Muscle of arm (tissue), 12 donors: Measurements from ENCODE around the gene KCNQ1. TPM values are rescaled to one million over a fixed set of nuclear protein-coding genes. Genes with fewer than 3 reads are reported as not detected.

Experiments
- DNase-seq: peaks from one replicate; pipeline ENCODE4 v3.0.0-alpha.2; 2013
- polyA plus RNA-seq, 12 donors: library from polyadenylated mRNA; unstranded; fragments of 120-200 nt; gene quantifications; one replicate each; pipeline ENCODE4 v1.2.1, GENCODE V29; 2013; ENCODE audit not compliant: insufficient read length in 12 of 12

Gene KCNQ1
- polyA plus RNA-seq, 12 donors: 1.3 to 2.5 (median 2.0) TPM; not detected in 2

DNA sequence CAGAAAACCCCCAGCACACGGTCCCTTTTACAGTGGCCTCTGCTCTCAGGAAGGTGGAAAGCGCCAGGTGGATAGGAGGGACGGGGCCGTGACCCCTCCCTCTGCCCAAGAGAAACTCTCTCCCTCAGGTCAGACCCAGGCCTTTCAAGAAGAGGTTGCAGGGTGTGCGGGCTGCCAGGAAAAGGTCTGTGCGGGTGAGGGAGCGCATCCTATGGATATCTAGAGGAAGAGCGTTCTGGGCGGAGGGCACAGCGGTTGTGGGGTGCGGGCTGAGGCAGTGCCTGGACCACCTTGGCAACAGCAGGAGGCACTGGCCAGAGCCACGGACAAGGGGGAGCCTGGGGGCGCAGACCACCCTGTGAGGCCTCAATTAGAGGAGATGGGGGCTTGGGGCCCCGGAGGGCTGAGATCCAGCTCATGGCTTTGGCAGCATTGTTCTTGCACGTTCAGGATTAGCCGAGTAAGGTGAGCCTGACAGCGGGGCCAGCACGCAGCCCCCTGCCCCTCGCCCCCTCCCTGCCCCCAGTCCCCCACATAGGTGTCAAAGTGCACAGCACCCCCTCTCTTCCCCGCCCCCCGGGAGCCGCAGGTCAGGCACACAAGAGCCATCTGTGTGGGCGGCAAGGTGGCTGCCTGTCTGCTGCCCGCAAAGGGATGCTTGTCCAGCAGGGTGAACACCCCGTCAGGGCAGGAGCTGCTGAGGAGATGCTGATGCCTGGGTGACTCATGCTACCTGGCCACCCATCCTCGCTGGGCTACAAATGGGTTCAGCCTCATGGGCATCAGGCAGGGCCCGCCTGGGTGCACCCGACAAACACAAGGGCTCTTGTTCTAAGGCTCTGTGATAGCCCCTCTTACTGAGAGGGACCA lies 347.8 kb downstream of the KCNQ1 start:
- DNase-seq: no peak

DNA sequence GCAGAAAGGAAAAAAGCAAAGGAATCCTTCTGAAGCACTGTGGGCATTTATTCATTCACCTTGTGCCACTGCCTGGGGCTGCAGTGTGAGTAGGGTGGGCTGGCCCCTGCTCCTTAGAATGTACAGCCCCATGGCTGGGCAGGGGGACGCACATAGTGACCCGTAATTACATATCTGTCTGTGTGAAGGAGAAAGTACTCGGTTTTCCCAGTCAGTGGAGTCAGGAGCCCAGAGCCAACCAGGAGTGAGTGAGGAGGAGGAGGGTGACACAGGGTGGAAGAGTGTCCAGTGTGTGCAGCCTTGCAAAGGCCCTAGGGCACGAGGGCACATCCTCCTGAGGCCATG lies 348.9 kb downstream of the KCNQ1 start:
- no peak for DNase-seq

DNA sequence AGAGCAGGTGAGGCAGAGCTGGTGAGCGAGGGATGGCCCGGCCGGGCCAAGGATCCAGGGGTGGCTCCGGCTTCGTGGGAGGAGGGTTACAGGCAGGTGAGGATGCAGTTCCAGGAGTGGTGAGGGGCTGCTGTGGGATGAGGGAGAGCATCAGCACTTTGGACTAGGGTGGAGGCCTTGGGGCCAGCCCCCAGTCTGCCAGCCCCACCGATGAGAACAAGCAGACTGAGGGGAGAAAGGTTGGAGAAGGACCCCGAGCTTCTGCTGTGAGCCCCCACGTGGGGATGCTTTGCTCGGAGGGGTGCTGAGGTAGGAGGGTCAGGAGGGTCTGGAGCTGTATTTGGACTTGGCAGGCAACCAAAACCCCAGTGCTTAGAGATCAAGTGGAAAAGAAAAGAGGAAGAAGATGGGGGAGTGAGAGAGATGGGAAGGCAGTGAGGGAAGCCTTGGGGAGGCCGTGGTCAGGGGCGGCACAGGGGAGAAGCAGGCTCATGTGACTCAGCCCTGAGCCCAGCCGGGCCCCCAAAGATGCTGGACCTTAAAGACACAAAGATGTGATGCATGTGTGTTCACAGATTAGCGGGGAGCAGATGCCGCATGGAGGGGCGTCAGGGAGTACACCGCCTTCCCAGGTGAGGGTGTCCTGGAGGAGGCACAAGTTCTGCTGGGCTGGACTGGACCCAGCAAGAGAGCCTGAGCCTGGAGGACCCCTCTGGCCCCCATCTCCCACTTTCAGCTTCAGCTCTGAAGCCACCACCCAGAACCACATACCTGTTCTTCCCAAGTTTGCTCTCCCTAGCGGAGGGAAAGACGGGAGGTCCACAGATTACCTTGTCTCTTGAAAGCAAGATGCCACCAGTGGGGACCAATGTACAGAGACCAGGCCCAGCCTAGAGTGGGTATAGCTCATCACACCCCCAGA lies 349.5 kb downstream of the KCNQ1 start:
- no peak for DNase-seq

DNA sequence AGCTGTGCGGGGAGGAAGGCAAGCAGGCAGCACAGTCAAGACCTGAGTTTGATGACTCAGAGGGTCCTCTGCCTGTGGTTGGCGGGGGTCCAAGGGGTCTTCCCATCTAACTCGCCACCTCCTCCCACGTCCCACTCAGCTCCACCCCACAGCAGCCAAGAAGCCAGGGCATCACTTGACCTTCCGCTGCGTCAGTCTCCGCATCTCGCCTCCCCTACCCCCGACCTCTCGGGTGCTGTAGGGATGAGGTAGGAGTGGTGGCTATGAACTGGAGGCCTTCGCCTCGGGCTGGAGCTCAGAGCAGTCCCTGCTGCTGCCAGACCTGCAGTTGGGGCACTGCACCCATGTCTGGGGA lies 350.1 kb downstream of the KCNQ1 start:
- no peak for DNase-seq

GRCh38 chr11:2795491-2795991 lies 350.7 kb downstream of the KCNQ1 start:
- no peak for DNase-seq

GRCh38 chr11:2796091-2796490 lies 351.3 kb downstream of the KCNQ1 start:
- DNase-seq: no peak

GRCh38 chr11:2796508-2797113 lies 351.8 kb downstream of the KCNQ1 start:
- DNase-seq: no peak

GRCh38 chr11:2797121-2797711 lies 352.4 kb downstream of the KCNQ1 start:
- DNase-seq: no peak

DNA sequence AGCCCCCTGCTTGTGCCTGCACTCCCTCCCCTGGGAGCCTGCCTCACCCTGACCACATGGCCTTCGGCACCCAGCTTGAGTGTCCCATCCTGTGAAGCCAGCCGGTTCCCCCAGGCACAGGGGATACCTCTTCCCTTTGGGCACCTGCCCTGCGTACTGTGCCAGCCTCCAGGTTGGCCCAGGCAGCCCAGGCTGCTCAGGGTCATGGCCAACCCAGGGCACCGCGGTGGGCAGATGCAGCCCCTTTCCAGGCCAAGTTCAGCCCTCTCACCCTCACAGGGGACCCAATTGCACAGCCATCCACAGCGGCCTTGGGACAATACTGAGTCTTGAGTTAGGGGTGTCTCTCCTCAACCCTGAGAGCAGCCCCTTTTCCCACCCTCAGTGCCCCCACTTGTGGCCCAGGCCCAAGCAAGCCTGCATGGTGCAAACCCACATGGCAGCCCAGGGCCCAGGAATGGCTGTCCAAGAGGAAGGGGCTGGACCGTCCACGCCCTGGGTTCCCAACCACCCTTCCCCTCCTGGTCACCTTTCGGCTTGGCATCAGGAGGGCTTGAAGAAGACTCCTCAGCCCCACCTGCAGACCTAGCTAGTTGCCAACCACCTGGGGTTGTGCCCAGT lies 353.0 kb downstream of the KCNQ1 start:
- no peak for DNase-seq

DNA sequence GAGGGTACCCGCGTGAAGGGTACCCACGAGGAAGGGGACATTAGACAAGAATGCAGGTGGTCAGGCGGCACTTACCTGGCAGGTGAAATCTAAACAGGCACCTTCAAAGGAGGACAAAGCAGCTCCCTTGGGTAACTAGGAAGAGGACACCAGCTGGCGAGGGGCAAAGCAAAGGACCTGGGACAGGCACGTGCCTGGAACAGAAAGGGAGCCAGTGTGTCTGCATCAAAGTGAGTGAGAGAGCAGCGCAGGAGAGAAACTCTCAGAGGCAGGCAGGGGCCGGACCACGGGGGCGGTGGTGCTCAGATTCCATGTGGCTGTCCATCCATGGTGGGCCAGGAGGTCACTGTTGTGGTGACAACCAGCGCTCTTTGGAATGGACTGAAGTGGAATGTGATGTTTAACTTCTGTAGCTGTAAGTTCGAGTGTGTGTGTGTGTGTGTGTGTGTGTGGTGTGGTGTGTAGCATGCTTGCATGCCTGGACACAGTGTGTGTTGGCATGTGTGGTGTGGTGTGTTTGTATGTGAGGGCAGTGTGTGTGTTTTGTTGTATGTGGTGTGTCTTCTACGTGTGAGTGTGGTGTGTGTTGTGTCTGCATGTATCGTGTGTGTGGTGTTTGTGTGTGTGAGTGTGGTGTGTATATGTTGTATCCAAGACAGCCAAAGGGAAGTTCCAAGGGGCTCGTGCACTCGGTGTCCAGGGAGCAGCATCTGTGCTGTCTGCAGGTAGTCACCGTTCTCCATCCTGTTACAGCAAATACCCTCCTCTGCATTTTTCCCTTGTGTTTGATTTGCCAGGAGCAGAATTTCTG lies 354.3 kb downstream of the KCNQ1 start:
- no peak for DNase-seq

GRCh38 chr11:2799881-2800654 lies 355.3 kb downstream of the KCNQ1 start:
- DNase-seq: no peak

- no peak for DNase-seq
These were observed 356.1 kb downstream of the KCNQ1 start for GRCh38 chr11:2800655-2801531.

GRCh38 chr11:2801711-2802388 lies 357.0 kb downstream of the KCNQ1 start:
- no peak for DNase-seq

GRCh38 chr11:2802389-2803185 lies 357.8 kb downstream of the KCNQ1 start:
- DNase-seq: no peak

DNA sequence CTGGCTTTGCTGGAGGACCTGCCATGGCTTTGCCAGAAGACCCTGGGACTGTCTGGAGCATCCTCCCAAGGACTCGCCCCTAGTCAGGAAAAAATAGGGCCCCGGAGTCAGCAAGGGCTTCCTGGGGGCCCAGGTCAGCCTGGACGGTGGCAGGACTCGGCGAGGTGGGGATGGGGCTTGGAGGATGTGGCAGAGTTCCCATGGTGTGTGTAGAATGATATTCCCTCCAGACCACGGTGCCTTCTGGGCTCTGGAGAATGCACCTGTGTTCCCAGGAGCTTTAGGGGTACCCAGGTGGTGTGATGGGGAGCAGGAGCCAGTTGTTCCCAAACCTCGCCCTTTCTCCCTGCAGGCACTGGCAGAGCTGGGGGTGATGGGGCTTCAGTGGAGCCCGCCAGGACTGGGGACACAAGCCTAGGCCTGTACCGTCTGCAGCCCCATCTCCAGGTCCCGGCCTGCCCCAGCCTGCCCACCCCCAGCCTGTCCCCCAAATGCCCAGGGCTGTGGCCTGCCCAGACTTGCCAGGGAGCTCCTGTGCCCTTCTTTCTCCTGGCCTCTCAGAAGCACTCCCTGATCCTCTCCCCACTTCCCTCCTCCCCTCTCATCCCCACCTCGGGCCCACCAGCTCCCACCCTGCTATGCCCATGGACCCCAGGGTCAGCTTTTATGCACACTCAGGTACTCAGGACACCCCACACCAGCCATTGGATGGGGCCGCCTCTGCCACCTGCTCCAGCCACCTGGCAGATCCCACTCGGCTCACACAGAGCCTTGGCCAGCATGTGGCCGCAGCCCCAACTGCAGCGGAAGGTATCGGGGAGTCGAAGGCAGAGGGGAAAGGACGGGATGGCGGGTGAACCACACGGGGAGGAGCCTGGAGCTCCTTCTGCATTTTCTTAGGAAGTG lies 358.6 kb downstream of the KCNQ1 start:
- no peak for DNase-seq

DNA sequence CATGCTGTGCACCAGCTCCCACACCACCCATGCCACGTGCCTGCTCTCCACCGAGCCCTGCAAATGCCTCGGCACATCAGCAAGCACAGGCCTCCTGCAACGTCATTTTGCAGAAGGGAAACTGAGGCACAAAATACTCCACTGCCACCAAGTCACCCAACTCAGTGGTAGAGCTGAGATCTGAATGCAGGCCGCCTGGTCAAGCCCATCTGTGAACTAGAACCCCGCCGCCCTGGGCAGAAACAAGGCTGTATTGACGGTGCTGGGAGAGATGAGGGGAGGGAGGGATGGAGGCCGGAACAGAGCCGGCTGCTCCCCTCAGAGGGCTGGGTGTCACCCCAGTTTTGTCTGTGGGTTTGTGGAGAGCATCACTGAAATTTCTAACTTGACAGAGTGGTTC lies 359.4 kb downstream of the KCNQ1 start:
- DNase-seq: no peak
